SK-N-SH treated with all-trans-retinoic acid at 6 μM for 48 hours (cell line): ENCODE data around the gene CLDN14.

Source experiments
- ATAC-seq: fragments of 200-7000 bp; cut with Tn5 transposase; 3 replicates; pipeline ENCODE4 v1.9.1; 2020; ENCODE audit warnings: mild to moderate bottlenecking, moderate library complexity
- ARNTL ChIP-seq: fragments of 450-650 bp; formaldehyde crosslinking; IDR thresholded peaks from 2 replicates; pipeline ENCODE4 v1.5.0; 2020; ENCODE audit warnings: low read depth, mild to moderate bottlenecking, moderate library complexity, borderline replicate concordance
- BACH2 ChIP-seq: fragments of 250-450 bp; sonication (Bioruptor Pico); IDR thresholded peaks from 2 replicates; pipeline ENCODE4 v1.9.0; 2021; ENCODE audit warnings: mild to moderate bottlenecking, borderline replicate concordance
- ESRRG ChIP-seq: fragments of 250-450 bp; sonication (Bioruptor Pico); IDR thresholded peaks from 2 replicates; pipeline ENCODE4 v1.6.1; 2021; ENCODE audit warnings: mild to moderate bottlenecking
- GLIS3 ChIP-seq: fragments of 250-450 bp; sonication (Bioruptor Pico); IDR thresholded peaks from 2 replicates; pipeline ENCODE4 v1.5.0; 2020; ENCODE audit warnings: mild to moderate bottlenecking, moderate library complexity
- ISL1 ChIP-seq: fragments of 250-450 bp; sonication (Bioruptor Pico); IDR thresholded peaks from 2 replicates; pipeline ENCODE4 v2.1.2; 2022; ENCODE audit warnings: mild to moderate bottlenecking, moderate library complexity
- OSR1 ChIP-seq: fragments of 250-450 bp; sonication (Bioruptor Pico); IDR thresholded peaks from 2 replicates; pipeline ENCODE4 v1.8.0; 2022; ENCODE audit warnings: moderate library complexity, mild to moderate bottlenecking, inconsistent platforms
- PATZ1 ChIP-seq: fragments of 250-450 bp; sonication (Bioruptor Pico); IDR thresholded peaks from 2 replicates; pipeline ENCODE4 v1.8.0; 2020; ENCODE audit warnings: mild to moderate bottlenecking, moderate library complexity, borderline replicate concordance
- POU6F1 ChIP-seq: fragments of 250-450 bp; sonication (Bioruptor Pico); IDR thresholded peaks from 2 replicates; pipeline ENCODE4 v1.8.0; 2021; ENCODE audit warnings: low read depth, mild to moderate bottlenecking, moderate library complexity, borderline replicate concordance
- SNAI2 ChIP-seq: fragments of 250-450 bp; sonication (Bioruptor Pico); IDR thresholded peaks from 2 replicates; pipeline ENCODE4 v1.5.0; 2020; ENCODE audit warnings: mild to moderate bottlenecking, moderate library complexity
- TCF4 ChIP-seq: fragments of 250-450 bp; sonication (Bioruptor Pico); IDR thresholded peaks from 2 replicates; pipeline ENCODE4 v1.8.0; 2021; ENCODE audit warnings: mild to moderate bottlenecking, moderate library complexity, borderline replicate concordance
- TOX ChIP-seq: fragments of 250-450 bp; sonication (Bioruptor Pico); IDR thresholded peaks from 2 replicates; pipeline ENCODE4 v1.8.0; 2021; ENCODE audit warnings: mild to moderate bottlenecking, moderate library complexity, borderline replicate concordance
- ZC3H10 ChIP-seq: fragments of 250-450 bp; sonication (Bioruptor Pico); IDR thresholded peaks from 2 replicates; pipeline ENCODE4 v1.5.1; 2021; ENCODE audit warnings: mild to moderate bottlenecking, moderate library complexity
- ZFP30 ChIP-seq: fragments of 450-650 bp; formaldehyde crosslinking; IDR thresholded peaks from 2 replicates; pipeline ENCODE4 v1.5.0; 2022; ENCODE audit warnings: mild to moderate bottlenecking, moderate library complexity
- ZNF70 ChIP-seq: fragments of 450-650 bp; formaldehyde crosslinking; IDR thresholded peaks from 2 replicates; pipeline ENCODE4 v1.5.0; 2020; ENCODE audit warnings: mild to moderate bottlenecking, moderate library complexity
- TF ChIP-seq, protein P1 (sequence below): fragments of 250-450 bp; sonication (Bioruptor Pico); IDR thresholded peaks from 2 replicates; pipeline ENCODE4 v1.5.1; 2020; ENCODE audit warnings: low read depth, mild to moderate bottlenecking, moderate library complexity
- TF ChIP-seq, protein P2 (sequence below): fragments of 250-450 bp; sonication (Bioruptor Pico); IDR thresholded peaks from 2 replicates; pipeline ENCODE4 v1.5.0; 2020; ENCODE audit warnings: mild to moderate bottlenecking, moderate library complexity
- TF ChIP-seq, protein P3 (sequence below): fragments of 250-450 bp; sonication (Bioruptor Pico); IDR thresholded peaks from 2 replicates; pipeline ENCODE4 v1.5.1; 2021; ENCODE audit warnings: mild to moderate bottlenecking, moderate library complexity

The CLDN14 gene

DNA sequence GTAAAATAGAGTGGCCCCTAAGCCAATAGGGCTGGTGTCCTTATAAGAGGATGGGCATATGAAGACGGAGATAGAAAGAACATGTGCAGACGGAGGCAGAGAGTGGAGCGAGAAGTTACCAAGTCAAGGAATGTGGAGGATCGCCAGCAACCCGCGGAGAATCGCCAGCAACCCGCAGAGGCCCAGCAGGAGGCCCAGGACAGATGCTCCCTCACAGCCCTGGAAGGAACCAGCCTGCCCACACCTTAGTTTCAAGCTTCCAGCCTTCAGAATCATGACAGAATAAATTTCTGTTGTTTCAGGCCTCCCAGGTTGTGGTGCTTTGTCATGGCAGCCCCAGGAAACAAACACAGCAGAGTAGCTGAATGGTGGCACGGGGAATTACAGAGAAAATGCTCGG is 9.6 kb downstream of the CLDN14 start:
- TF ChIP-seq POU6F1 (no peak), ZFP30 (CRISPR knock-in tag) (no peak), TOX (CRISPR knock-in tag) (no peak)
- ATAC-seq: no peak

GRCh38 chr21:36466061-36466511 is 13.8 kb downstream of the CLDN14 start:
- no peak for ATAC-seq
- TF ChIP-seq BACH2 (no peak), GLIS3 (CRISPR knock-in tag) (no peak)

DNA sequence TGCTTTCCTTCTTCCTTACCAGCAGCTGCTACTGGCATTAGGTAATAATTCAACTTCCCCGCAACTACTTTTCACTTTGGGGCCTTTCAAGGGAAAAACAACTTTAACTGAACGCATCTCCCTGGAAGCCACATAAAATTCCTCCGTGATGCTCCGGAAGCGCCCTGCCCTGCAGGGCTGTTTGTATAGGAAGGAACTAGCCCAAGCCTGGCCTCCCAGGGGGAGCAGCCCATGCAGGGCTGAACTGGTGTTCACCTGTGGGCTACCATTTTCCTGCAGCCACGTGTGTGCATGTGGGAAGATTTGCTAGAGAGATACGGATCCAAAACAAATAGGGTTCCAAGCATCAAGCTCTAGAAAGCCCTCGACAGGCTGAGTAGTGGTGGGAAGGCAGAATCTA is 14.4 kb downstream of the CLDN14 start:
- no peak for ATAC-seq
- TF ChIP-seq ARNTL (CRISPR knock-in tag) (no peak), OSR1 (CRISPR knock-in tag) (no peak)

DNA sequence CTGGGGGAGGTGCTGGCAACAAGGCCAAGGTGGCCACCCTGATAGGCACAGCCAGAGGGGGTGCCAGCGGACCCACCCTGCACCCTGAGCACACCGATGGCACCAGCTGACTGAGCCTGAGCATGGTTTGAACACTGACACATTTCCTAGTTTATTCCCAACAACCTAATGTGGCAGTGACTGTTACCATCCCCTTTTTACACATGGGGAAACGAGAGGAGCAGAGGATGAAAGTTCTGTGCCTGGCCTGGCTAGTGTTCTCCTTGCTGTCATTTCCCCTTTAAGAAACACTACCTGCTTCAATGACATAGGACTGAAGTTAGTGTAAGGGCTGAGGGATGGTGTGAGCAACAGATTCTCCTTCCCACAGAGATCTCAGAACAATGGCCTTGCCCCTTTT is 15.3 kb downstream of the CLDN14 start:
- TF ChIP-seq POU6F1 (no peak), ZNF70 (CRISPR knock-in tag) (no peak), ZC3H10 (no peak), ISL1 (no peak), ESRRG (no peak)
- TF ChIP-seq, protein P1, sequence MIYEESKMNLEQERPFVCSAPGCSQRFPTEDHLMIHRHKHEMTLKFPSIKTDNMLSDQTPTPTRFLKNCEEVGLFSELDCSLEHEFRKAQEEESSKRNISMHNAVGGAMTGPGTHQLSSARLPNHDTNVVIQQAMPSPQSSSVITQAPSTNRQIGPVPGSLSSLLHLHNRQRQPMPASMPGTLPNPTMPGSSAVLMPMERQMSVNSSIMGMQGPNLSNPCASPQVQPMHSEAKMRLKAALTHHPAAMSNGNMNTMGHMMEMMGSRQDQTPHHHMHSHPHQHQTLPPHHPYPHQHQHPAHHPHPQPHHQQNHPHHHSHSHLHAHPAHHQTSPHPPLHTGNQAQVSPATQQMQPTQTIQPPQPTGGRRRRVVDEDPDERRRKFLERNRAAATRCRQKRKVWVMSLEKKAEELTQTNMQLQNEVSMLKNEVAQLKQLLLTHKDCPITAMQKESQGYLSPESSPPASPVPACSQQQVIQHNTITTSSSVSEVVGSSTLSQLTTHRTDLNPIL (CRISPR knock-in tag): no peak
- TF ChIP-seq, protein P2, sequence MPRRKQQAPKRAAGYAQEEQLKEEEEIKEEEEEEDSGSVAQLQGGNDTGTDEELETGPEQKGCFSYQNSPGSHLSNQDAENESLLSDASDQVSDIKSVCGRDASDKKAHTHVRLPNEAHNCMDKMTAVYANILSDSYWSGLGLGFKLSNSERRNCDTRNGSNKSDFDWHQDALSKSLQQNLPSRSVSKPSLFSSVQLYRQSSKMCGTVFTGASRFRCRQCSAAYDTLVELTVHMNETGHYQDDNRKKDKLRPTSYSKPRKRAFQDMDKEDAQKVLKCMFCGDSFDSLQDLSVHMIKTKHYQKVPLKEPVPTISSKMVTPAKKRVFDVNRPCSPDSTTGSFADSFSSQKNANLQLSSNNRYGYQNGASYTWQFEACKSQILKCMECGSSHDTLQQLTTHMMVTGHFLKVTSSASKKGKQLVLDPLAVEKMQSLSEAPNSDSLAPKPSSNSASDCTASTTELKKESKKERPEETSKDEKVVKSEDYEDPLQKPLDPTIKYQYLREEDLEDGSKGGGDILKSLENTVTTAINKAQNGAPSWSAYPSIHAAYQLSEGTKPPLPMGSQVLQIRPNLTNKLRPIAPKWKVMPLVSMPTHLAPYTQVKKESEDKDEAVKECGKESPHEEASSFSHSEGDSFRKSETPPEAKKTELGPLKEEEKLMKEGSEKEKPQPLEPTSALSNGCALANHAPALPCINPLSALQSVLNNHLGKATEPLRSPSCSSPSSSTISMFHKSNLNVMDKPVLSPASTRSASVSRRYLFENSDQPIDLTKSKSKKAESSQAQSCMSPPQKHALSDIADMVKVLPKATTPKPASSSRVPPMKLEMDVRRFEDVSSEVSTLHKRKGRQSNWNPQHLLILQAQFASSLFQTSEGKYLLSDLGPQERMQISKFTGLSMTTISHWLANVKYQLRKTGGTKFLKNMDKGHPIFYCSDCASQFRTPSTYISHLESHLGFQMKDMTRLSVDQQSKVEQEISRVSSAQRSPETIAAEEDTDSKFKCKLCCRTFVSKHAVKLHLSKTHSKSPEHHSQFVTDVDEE (CRISPR knock-in tag): no peak
- no peak for ATAC-seq

GRCh38 chr21:36463991-36464390 is 15.9 kb downstream of the CLDN14 start:
- ATAC-seq: no peak
- TF ChIP-seq BACH2: no peak
- no peak for TF ChIP-seq ZFP30 (CRISPR knock-in tag)
- TF ChIP-seq, protein P1 (CRISPR knock-in tag): no peak
- no peak for TF ChIP-seq TCF4 (CRISPR knock-in tag)
- TF ChIP-seq PATZ1 (CRISPR knock-in tag): no peak
- TF ChIP-seq OSR1 (CRISPR knock-in tag): no peak
- TF ChIP-seq POU6F1: no peak
- TF ChIP-seq SNAI2 (CRISPR knock-in tag): no peak
- no peak for TF ChIP-seq ARNTL (CRISPR knock-in tag)
- TF ChIP-seq, protein P3, sequence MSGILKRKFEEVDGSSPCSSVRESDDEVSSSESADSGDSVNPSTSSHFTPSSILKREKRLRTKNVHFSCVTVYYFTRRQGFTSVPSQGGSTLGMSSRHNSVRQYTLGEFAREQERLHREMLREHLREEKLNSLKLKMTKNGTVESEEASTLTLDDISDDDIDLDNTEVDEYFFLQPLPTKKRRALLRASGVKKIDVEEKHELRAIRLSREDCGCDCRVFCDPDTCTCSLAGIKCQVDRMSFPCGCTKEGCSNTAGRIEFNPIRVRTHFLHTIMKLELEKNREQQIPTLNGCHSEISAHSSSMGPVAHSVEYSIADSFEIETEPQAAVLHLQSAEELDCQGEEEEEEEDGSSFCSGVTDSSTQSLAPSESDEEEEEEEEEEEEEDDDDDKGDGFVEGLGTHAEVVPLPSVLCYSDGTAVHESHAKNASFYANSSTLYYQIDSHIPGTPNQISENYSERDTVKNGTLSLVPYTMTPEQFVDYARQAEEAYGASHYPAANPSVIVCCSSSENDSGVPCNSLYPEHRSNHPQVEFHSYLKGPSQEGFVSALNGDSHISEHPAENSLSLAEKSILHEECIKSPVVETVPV (CRISPR knock-in tag): no peak
- no peak for TF ChIP-seq GLIS3 (CRISPR knock-in tag)
- no peak for TF ChIP-seq TOX (CRISPR knock-in tag)
- no peak for TF ChIP-seq ESRRG
